CD4-positive, alpha-beta T cell treated with Interleukin-6 for 4 hours (primary cell): ENCODE data around the gene EIF4G3.
"Not testable (repeated sequence)": the region's sequence is repeated elsewhere in the genome, so short reads cannot be mapped to it uniquely, and the experiment has no call there.

ENCODE experiments used
- DNase-seq: peaks from one replicate; pipeline ENCODE4 v3.0.0-alpha.2; 2020; ENCODE audit warnings: mixed read lengths

EIF4G3 gene

DNA sequence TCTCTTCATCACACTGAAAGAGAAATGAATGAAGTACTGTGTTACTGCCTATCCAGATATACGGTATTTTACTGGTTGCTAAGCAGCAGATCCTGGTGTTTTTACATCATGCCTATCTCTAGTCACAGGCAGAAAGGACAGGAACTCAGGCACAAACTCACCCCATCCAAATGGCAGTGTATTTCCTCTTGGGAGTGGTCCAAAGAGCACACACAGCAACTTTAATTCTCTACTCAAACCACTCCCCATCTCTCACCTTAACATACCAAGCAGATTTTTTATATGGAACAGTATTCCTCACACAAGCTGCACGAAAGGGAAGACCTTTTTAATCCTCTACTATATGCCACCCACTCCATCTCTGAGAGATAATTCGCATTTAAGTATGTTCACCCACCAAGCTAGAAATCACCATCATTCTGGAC is 27.3 kb downstream of the EIF4G3 start:
- no peak for DNase-seq

DNA sequence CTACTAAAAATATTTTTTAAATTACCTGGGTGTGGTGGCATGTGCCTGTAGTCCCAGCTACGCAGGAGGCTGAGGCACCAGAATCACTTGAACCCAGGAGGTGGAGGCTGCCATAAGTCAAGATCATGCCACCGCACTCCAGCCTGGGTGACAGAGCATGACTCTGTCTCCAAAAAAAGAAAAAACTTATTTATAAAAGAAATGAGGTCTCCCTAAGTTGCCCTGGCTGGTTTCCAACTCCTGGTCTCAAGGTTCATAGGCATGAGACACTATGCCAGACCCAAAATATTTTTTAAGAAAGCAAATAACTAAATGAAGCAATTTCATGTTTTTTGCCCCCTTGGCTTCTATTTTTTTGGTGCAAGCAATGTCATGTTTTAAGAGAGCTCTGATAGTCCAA is 32.9 kb downstream of the EIF4G3 start:
- no peak for DNase-seq

DNA sequence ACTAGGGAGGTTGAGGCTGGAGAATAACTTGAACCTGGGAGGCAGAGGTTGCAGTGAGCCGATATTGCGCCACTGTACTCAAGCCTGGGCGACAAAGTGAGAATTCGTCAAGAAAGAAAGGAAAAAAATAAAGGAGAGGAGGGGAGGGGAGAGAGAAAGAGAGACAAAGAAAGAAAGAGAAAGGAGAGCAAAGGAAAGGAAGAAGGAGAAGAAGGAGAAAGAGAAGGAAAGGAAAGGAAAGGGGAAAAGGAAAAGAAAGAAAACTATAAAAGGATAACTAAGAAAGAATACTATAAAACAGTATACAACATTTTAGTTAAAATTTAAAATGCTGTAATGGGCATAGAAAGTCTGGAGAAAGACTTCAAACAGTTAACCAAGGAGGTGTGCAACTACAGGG is 33.6 kb downstream of the EIF4G3 start:
- DNase-seq = no peak

DNA sequence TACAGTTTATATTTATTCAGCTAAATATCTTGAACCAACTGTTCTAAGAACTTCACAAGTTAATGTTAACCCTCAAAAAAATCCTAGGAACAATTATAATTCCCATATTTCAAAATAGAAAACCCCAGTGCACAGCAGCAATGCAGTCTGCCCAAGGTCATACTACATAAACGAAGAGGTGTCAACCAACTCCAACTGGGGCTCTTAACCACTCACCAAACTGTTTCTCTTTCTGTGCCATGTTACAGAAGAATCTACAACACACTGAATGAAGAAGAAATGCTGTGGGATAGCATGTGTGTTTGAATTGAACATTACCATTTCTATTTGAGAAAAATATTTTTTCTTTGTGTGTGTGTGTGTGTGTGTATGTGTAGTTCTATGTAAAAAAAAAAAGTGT is 35.7 kb downstream of the EIF4G3 start:
- DNase-seq = no peak

DNA sequence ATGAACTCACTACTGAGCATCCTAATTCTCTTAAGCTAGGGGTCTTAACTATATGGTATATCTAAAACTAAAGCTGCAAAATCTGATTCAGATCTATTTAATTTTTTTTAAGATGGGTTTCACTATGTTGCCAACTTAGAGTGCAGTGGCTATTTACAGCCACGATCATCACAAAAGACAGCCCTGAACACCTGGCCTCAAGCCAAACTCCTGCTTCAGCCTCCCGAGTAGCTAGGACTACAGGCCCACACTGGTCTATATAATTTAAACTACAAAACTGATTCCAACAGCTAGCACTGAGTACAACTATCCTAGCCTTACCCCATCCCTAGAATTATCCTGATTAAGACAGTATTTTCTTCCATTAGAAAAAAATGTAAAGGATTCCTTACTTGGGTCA is 37.1 kb downstream of the EIF4G3 start:
- DNase-seq = no peak

DNA sequence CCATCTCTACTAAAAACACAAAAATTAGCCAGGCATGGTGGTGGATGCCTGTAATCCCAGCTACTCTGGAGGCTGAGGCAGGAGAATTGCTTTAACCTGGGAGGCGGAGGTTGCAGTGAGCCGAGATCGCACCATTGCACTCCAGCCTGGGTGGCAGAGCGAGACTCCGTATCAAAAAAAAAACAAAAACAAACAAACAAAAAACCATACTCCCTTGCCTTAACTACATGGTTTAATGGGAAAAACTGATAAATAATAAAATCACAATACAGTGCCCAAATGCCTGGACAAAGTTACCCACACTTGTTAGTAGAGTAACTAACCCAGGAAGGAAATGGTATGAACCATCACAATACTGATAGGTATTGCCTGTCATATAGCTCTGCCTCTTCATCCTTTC is 40.4 kb downstream of the EIF4G3 start:
- DNase-seq = not testable (repeated sequence)

DNA sequence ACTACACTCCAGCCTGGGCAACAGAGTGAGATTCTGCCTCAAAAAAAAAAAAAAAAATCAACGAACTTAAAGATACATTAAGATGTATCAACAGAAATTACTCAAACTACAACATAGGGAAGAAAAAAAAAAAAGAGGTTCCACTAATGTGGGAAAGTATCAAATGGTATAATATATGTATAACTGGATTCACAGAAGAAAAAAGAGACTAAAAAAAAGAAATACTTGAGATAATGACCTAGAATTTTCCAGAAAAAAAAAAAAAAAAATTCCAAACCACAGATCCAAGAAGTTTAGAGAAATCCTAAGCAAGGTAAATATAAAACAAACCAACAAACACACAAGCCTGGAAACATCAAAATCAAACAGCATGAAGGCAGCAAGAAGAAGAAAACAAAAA is 45.5 kb downstream of the EIF4G3 start:
- no peak for DNase-seq

DNA sequence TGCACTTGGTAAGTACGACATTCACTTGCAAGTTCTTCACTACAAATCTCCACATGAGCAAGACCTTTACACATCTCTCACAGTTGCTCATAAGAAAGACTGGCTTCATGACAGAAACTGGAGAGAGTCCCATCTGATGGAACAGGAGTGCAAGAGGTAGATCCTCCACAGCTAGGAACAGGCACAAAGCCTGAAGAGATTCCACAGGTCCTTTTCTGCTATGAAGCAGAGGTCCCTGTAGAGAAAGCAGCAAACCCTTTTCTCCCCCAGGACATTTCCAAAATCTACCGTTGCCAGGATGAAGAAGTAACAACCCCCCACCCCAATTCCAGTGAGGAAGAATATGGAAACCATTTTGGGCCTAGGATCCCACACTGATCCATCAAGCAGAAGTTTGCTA is 47.3 kb downstream of the EIF4G3 start:
- no peak for DNase-seq

DNA sequence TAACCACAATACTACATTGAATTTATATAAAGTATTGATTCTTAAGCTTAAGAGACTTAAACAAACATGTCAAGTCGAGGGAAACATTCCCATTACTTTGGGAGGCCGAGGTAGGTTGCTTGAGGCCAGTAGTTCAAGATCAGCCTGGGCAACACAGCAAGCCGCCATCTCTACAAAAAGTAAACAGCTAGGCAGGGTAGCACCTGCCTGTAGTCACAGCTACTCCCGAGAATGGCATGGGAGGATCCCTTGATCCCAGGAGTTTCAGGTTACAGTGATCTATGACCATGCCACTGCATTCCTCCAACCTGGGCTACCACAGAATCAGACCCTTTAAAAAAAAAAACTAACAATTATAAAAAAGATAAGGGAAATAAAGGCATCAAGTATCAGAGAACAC is 50.4 kb downstream of the EIF4G3 start:
- no peak for DNase-seq

DNA sequence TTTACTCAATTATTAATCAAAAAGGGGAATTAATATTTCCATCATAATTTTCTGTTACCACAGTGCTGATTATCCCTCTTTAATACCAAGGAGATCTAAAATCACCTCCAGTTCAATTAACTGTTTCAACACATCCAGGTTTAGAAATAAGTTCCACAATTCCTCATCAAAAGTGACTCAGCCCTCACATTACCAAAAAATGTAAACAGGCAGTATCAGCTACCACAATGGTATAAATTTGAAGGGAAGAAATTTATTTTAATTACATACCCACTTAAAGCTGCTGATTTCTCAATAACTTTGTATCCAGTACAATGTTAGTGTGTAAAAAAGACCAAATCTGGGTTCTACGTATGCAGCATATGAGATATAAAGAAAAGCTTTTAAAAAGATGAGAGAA is 51.9 kb downstream of the EIF4G3 start:
- DNase-seq = no peak

DNA sequence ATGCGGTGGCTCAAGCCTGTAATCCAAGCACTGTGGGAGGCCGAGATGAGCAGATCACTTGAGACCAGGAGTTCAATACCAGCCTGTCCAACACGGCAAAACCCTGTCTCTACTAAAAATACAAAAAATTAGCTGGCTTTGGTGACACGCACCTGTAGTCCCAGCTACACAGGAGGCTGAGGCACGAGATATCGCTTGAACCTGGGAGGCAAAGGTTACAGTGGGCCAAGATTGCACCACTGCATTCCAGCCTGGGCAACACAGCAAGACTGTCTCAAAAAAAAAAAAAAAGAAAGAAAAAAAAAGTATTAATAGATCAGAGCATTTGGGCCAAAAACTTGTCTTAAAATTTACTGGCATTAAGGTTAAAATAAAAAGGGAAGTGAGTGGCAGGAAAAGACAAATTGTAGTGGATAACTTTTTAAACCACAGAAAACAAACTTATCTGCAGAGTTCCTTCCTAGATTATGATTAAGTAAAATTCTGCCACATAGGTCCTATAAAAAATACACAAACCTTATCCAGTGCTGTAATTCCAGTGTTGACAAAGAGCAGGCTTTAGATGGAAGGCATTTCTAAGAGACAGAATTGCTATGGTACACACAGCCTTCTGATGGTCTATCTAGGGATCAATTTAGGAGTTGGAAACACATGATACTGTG is 53.3 kb downstream of the EIF4G3 start:
- no peak for DNase-seq

DNA sequence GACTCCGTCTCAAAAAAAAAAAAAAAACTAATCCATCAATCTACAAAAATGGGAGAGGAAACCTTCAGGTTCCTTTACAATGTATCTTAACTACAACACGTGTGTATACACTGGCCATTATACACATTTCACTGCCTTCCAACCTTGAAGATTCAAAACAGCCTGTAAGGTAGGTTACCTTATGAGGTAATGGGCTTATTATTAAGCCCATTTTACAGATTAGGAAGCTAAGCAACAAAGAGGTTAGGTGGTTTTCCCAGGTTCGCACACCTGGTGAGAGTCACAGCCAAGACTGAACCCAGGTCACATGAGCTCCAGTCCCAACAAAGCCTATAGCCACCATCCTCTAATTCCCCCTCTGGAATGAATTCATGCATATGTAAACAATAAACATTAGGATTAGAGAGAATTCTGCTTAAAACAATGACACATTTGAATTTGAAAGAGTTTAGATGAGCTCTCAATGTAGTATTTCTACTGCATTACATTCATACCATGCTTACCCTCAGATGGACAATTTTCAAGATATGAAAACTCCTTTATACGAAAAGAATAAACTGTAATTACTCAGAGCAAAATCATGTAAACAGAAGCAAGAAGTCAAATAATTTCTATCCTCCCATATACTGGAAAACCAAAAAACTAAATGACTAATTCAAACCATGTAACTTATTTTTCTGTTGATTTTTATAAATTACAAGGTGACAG is 54.8 kb downstream of the EIF4G3 start:
- no peak for DNase-seq

DNA sequence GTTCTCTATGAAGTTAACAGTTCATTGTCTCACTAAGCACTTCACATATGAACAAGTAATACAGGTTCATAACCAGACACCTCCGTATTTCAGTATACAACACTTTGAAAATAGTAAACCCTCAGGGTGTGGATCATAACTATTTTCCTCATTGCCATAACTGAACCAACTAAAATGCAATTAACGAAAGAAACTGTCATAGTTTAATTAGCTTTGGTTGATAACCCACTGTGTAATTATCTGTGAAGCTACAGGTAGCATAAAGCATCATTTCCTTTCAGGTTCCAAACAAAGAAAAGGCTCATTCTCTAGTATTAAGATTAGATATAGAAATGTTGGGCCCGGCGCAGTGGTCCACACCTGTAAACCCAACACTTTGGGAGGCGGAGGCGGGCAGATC is 58.5 kb downstream of the EIF4G3 start:
- no peak for DNase-seq

DNA sequence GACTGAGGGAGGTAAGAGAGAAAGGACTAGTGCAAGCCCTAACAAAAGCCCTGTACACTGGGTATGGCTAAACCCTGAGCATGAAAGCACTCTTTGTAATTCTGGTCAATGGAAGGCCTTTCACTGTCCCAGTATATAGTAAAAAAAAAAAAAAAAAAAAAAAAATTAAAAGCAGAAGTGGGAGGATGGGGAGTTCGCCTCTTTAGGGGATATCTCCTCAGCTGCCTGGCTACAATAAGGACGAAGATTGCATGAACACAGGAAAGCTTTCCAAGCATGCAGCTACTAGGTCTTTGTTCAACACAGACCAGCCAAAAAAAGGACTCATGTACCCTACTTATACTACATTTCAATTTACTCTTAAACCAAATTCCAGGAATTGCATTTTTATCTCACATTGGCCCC is 59.1 kb downstream of the EIF4G3 start:
- no peak for DNase-seq

DNA sequence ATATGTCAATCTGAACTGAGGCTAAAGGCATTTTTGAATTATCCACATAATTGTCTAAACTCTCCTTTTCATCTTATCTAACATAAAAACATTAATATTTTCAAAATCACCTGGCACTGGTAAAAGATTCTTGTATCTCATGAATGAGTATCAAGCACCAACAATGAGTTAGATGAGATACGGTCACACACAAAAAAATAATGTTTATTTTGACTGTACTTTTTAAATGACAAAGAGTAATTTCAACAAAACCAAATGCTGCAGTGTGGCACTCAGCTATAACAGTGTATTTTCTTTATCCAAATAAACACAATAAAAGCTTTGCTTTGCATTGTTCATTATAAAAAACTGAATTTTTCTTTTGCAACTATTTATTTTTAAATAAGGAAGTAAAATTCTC is 59.5 kb downstream of the EIF4G3 start:
- DNase-seq = no peak

DNA sequence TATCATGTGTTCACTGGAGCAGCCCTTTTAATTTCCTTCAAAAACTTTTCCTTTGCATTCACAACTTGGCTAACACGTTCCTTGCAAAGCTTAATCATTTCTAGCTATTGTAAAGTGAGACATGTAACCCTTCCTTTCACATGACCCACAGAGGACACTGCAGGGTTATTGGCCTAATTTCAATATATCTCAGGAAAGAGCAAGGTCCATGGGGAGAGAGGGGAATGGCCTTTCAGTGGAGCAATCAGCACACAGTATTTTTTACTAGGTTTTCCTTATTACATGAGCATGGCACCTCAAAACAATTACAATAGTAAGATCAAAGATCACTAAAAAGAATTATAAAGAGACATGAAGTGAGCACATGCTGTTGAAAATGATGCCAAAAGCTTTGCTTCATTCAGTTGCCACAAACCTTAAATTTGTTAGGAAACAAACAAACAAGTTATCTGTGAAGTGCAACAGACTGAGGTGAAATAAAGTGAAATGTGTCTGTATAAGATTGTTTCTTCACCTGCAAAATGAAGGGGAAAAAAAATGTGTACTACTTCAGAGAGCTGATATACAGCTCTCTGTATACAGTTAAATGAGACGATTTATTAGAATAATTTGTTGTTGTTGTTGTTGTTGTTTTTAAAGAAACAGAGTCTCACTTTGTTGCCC is 61.5 kb downstream of the EIF4G3 start:
- DNase-seq = no peak

DNA sequence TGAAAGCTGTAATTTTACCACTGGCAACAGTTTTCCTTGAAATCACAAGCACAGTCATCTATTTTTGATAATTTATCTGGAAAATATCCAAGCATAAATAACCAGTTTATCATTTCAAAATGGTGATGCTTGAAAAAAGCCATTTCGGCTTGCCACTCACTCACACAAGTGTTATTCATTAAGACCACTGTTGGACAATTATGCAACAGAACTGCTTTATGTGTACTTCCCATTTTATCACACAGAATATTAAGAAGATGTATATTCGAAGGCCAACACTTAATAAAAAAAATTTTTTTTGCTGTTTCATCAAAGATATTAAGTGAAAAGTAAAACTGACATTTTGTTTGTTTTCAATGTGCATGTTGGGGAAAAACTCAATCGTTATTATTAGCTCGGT is 62.3 kb downstream of the EIF4G3 start:
- DNase-seq = no peak

DNA sequence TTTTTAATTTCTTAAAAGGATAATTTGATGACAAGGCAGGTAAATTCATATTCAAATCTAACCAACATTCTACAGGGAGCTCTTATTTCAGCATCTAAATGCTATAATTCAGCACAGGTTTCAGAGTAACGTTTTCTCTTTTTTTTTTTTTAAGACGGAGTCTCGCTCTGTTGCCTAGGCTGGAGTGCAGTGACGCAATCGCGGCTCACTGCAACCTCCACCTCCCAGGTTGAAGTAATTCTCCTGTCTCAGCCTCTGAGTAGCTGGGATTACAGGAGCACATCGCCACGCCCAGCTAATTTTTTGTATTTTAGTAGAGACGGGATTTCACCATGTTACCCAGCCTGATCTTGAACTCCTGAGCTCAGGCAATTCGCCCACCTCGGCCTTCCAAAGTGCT is 66.5 kb downstream of the EIF4G3 start:
- no peak for DNase-seq

DNA sequence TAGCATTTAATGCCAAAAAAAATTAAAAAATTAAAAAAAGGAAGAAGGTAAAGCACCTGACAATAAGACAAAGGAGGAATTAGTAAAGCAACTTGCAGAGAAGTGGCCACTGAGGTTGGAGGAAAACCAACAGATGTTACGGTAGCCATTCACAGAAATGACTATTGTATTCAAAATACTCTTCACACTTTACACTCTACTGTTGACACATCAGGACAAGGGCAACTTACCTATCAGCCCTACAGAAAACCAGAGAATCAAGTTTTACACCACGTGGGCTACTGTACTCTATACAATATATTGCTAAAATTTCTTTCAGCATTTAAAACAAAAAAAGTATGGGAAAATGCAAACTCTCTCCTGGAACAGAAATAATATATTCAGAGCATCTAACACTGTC is 70.0 kb downstream of the EIF4G3 start:
- DNase-seq = no peak

DNA sequence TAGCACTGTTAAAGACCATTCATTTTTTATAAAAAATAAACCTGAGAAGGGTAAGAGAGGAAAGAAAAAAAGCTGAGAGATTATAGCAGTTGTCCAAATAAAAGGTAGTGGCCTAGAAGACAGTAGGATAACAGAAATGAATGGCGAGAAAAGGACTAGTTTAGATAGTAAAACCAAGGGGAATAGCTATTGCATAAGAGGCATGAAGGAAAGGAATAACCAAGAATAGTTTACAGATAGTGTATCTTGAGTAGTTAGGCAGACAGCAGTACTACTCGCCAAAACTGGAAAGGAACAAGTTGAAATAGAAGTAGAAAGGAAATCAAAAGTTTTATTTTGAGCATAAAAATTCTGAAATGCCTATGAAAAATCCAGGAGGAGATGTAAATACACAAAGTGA is 70.5 kb downstream of the EIF4G3 start:
- DNase-seq = no peak

DNA sequence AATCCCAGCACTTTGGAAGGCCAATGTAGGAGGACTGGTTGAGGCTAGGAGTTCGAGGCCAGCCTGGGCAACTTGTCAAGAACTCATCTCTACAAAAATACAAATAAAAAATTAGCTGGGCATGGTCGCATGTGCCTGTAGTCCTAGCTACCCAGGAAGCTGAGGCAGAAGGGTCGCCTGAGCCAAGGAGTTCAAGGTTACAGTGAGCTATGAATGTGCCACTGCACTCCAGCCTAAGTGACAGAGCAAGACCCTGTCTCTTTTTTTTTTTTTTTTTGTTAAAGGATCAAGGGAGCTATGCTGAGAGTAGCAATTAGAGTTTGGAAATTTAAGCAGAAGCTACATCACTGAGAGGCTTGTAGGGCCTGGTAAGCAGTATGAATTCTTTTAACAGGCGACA is 70.9 kb downstream of the EIF4G3 start:
- DNase-seq = no peak

DNA sequence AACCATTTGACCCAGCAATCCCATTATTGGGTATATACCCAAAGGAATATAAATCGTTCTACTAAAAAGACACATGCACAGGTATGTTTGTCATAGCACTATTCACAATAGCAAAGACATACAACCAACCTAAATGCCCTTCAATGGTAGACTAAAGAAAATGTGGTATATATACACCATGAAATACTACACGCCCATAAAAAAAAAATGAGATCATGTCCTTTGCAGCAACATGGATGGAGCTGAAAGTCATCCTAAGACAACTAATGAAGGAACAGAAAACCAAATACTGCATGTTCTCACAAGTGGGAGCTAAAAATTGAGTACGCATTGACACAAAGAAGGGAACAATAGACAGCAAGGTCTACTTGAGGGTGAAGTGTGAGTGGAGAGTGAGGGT is 72.0 kb downstream of the EIF4G3 start:
- no peak for DNase-seq

DNA sequence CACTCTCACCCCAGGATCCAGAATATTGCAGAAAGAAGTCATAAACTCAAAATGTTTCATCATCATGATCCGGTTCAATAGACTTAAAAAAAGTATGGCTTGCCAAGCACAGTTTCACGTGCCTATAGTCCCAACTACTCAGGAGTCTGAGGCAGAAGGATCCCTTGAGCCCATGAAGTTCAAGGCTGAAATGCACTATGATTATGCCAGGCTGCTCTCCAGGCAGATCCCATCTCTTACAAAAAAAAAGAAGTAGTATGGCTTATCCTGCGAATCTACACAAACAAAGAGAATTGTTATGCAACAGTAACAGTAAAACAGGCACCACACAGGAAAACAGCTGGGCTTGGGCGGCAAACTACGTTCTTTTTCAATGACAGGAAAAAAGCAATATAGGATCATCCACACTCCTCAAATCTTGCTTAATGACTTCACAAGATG is 76.2 kb downstream of the EIF4G3 start:
- DNase-seq = no peak

DNA sequence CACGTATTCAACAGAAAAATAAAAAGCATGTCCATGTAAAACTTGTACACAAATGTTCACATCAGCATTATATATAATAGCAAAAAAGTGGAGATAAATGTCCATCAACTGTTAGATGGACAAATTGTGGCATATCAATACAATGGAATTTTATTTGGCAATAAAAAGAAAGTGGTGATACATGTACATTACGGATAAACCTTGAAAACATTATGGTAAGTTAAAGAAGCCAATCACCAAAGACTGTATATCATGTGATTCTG is 76.9 kb downstream of the EIF4G3 start:
- no peak for DNase-seq
